ENCODE results near the gene CREB3L1.

Gene CREB3L1

GRCh38 chr11:46336563-46337180 lies 59.2 kb downstream of the CREB3L1 start:
- H3K27me3 ChIP-seq (ENCODE audit: control insufficient read depth, insufficient read depth, low read length) = peaks cover 22% of the 10 kb centered on the region
- H3K4me3 ChIP-seq (ENCODE audit: low read depth, low read length) = no peak overlapping the region
- H3K4me1 ChIP-seq (ENCODE audit: control insufficient read depth, insufficient read depth, low read length) = peaks cover 45% of the 10 kb centered on the region
- H3K9ac ChIP-seq (ENCODE audit: low read depth, low read length) = no peak overlapping the region
- H3K9me3 ChIP-seq (ENCODE audit: control insufficient read depth, insufficient read depth, low read length) = no peaks in the 10 kb centered on the region
- peaks cover 3% of the 10 kb centered on the region for H3K36me3 ChIP-seq (ENCODE audit: control insufficient read depth, insufficient read depth, low read length)

DNA sequence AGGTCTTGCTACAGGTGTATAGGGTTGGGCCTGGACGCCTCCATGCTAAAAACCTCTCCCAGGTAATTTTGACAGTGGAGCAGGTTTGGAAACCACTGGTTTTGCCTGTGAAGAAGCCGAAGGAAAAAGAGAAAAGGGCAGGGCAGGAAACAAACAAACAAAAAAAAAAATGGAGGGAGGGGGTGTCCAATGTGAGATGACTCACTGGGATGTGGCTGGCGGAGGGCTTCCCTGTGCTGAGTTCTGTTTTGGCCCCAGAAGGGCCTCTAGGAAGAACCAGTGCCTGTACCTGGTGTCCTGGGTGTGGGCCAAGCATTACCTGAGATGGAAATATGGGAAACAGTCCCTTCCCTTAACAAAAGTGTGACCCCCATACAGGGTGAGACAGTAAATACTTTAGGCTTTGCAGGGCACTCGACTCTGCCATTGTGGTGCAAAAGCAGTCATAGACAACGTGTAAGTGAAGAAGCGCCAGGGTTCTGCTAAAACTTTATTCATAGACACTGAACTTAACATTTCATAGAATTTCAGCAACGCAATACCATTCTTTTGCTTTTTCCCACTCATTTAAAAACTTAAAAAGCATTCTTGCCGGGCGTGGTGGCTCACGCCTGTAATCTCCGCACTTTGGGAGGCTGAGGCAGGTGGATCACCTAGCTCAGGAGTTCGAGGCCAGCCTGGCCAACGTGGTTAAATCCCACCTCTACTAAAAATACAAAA lies 60.3 kb downstream of the CREB3L1 start:
- Histone ChIP-seq H3K27me3 (ENCODE audit: control insufficient read depth, insufficient read depth, low read length) (peaks cover 13% of the 10 kb centered on the region), H3K4me3 (ENCODE audit: low read depth, low read length) (no peak overlapping the region), H3K9ac (ENCODE audit: low read depth, low read length) (no peak overlapping the region), H3K4me1 (ENCODE audit: control insufficient read depth, insufficient read depth, low read length) (peaks cover 50% of the 10 kb centered on the region), H3K9me3 (ENCODE audit: control insufficient read depth, insufficient read depth, low read length) (no peaks in the 10 kb centered on the region), H3K36me3 (ENCODE audit: control insufficient read depth, insufficient read depth, low read length) (peaks cover 3% of the 10 kb centered on the region)

DNA sequence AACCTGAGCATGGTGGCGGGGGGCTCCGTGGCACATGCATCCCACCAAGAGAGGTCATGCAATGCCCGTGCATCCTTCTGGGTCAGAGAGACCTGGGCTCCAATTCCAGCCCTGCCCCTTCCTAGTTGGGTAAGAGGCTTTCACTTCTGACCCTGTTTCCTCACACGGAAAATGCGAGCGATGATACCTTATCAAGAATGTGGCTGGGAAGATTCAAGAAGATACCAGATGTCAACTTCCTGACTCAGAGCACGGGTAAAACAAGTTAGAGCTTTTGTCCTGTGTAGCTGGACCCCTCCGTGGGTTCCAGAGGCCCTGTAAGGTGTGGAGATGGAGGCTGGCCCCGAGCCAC lies 61.1 kb downstream of the CREB3L1 start:
- H3K4me1 ChIP-seq (ENCODE audit: control insufficient read depth, insufficient read depth, low read length) = peaks cover 53% of the 10 kb centered on the region
- H3K9ac ChIP-seq (ENCODE audit: low read depth, low read length) = peak overlapping the region; percentile 8
- H3K4me3 ChIP-seq (ENCODE audit: low read depth, low read length) = peak overlapping the region; percentile 23

DNA sequence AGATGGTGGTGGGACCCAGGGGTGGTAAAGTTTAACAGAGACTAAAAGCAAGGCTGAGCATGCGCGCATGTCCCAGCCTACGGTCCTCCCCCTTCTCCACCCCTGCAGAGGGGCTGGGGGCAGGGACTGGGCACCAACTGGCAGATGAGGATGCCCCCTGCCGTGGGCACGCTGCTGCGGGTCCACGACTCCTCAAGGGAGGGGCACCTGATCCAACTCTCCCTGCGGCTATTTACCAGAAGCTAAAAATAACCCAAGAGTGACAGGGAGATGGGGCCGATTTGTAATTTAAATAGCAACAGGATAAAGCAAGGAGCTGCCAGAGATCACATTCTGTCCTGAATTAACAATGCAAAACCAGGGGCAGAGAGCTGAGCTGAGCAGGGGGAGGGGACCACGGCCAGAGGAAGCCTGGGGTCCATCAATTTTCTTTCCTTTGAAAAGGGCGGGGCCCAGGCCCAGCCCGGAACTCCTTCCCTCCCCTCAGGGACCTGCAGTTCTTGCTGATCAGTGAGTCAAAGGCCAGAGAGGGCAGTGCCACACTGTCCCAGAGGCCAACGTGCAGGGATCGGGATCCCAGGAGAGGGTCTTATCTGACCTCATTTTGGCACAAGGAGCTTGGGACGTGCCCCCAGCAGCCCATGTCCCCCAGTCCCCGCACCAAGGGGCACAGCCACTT lies 61.7 kb downstream of the CREB3L1 start:
- H3K4me1 ChIP-seq (ENCODE audit: control insufficient read depth, insufficient read depth, low read length) = peaks cover 52% of the 10 kb centered on the region

More for the DNA sequence above, 61.1 kb downstream of the CREB3L1 start:
- Histone ChIP-seq H3K27me3 (ENCODE audit: control insufficient read depth, insufficient read depth, low read length) (peaks cover 10% of the 10 kb centered on the region), H3K9me3 (ENCODE audit: control insufficient read depth, insufficient read depth, low read length) (no peaks in the 10 kb centered on the region), H3K36me3 (ENCODE audit: control insufficient read depth, insufficient read depth, low read length) (peaks cover 3% of the 10 kb centered on the region)

DNA sequence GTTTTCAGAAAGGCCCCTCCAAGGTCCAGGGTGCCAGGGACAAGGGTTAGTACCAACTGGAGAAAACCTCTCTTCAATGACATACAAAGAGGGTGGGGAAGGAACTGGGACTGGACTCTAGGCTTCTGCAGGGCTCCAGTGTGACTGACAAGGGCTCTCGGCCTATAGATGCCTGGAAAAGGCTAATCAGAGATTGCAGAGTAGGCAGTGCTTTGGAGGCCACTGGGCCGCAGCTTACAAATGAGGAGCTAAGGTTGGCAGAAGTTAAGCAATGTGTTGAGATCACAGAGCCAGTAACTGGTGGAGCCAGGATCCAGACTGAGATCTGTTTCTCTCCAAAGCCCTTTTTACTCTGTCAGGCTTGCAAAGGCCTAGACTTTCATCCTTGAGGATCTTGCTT lies 62.4 kb downstream of the CREB3L1 start:
- Histone ChIP-seq H3K9me3 (ENCODE audit: control insufficient read depth, insufficient read depth, low read length) (no peaks in the 10 kb centered on the region), H3K9ac (ENCODE audit: low read depth, low read length) (peak overlapping the region; percentile 3), H3K27me3 (ENCODE audit: control insufficient read depth, insufficient read depth, low read length) (no peaks in the 10 kb centered on the region), H3K4me3 (ENCODE audit: low read depth, low read length) (no peak overlapping the region), H3K4me1 (ENCODE audit: control insufficient read depth, insufficient read depth, low read length) (peaks cover 54% of the 10 kb centered on the region), H3K36me3 (ENCODE audit: control insufficient read depth, insufficient read depth, low read length) (no peaks in the 10 kb centered on the region)

More for the DNA sequence above, 61.7 kb downstream of the CREB3L1 start:
- peaks cover 5% of the 10 kb centered on the region for H3K27me3 ChIP-seq (ENCODE audit: control insufficient read depth, insufficient read depth, low read length)
- H3K36me3 ChIP-seq (ENCODE audit: control insufficient read depth, insufficient read depth, low read length) = peaks cover 3% of the 10 kb centered on the region
- peak overlapping the region; percentile 8 for H3K9ac ChIP-seq (ENCODE audit: low read depth, low read length)
- no peaks in the 10 kb centered on the region for H3K9me3 ChIP-seq (ENCODE audit: control insufficient read depth, insufficient read depth, low read length)
- peak overlapping the region; percentile 23 for H3K4me3 ChIP-seq (ENCODE audit: low read depth, low read length)

- Histone ChIP-seq H3K9ac (ENCODE audit: low read depth, low read length) (peak overlapping the region; percentile 5), H3K4me3 (ENCODE audit: low read depth, low read length) (no peak overlapping the region), H3K9me3 (ENCODE audit: control insufficient read depth, insufficient read depth, low read length) (no peaks in the 10 kb centered on the region), H3K36me3 (ENCODE audit: control insufficient read depth, insufficient read depth, low read length) (no peaks in the 10 kb centered on the region), H3K4me1 (ENCODE audit: control insufficient read depth, insufficient read depth, low read length) (peaks cover 52% of the 10 kb centered on the region), H3K27me3 (ENCODE audit: control insufficient read depth, insufficient read depth, low read length) (peaks cover 4% of the 10 kb centered on the region)
Observed at GRCh38 chr11:46341454-46341853, 64.0 kb downstream of the CREB3L1 start.

GRCh38 chr11:46342239-46342638 lies 64.8 kb downstream of the CREB3L1 start:
- Histone ChIP-seq H3K4me1 (ENCODE audit: control insufficient read depth, insufficient read depth, low read length) (peaks cover 52% of the 10 kb centered on the region), H3K36me3 (ENCODE audit: control insufficient read depth, insufficient read depth, low read length) (no peaks in the 10 kb centered on the region), H3K4me3 (ENCODE audit: low read depth, low read length) (no peak overlapping the region), H3K9me3 (ENCODE audit: control insufficient read depth, insufficient read depth, low read length) (no peaks in the 10 kb centered on the region), H3K27me3 (ENCODE audit: control insufficient read depth, insufficient read depth, low read length) (peaks cover 8% of the 10 kb centered on the region), H3K9ac (ENCODE audit: low read depth, low read length) (no peak overlapping the region)

- Histone ChIP-seq H3K4me1 (ENCODE audit: control insufficient read depth, insufficient read depth, low read length) (peaks cover 43% of the 10 kb centered on the region), H3K27me3 (ENCODE audit: control insufficient read depth, insufficient read depth, low read length) (peaks cover 8% of the 10 kb centered on the region), H3K4me3 (ENCODE audit: low read depth, low read length) (no peak overlapping the region), H3K9ac (ENCODE audit: low read depth, low read length) (no peak overlapping the region), H3K9me3 (ENCODE audit: control insufficient read depth, insufficient read depth, low read length) (no peaks in the 10 kb centered on the region), H3K36me3 (ENCODE audit: control insufficient read depth, insufficient read depth, low read length) (no peaks in the 10 kb centered on the region)
Observed at GRCh38 chr11:46343520-46343919, 66.1 kb downstream of the CREB3L1 start.

- Histone ChIP-seq H3K27me3 (ENCODE audit: control insufficient read depth, insufficient read depth, low read length) (peaks cover 8% of the 10 kb centered on the region), H3K4me1 (ENCODE audit: control insufficient read depth, insufficient read depth, low read length) (peaks cover 40% of the 10 kb centered on the region)
Observed at GRCh38 chr11:46345131-46345597, 67.7 kb downstream of the CREB3L1 start.

GRCh38 chr11:46345881-46346484 lies 68.5 kb downstream of the CREB3L1 start:
- no peak overlapping the region for H3K9ac ChIP-seq (ENCODE audit: low read depth, low read length)
- H3K36me3 ChIP-seq (ENCODE audit: control insufficient read depth, insufficient read depth, low read length) = no peaks in the 10 kb centered on the region
- peaks cover 36% of the 10 kb centered on the region for H3K4me1 ChIP-seq (ENCODE audit: control insufficient read depth, insufficient read depth, low read length)
- H3K4me3 ChIP-seq (ENCODE audit: low read depth, low read length) = no peak overlapping the region
- H3K27me3 ChIP-seq (ENCODE audit: control insufficient read depth, insufficient read depth, low read length) = peaks cover 8% of the 10 kb centered on the region
- no peaks in the 10 kb centered on the region for H3K9me3 ChIP-seq (ENCODE audit: control insufficient read depth, insufficient read depth, low read length)

More at GRCh38 chr11:46345131-46345597, 67.7 kb downstream of the CREB3L1 start:
- H3K9me3 ChIP-seq (ENCODE audit: control insufficient read depth, insufficient read depth, low read length) = no peaks in the 10 kb centered on the region
- H3K4me3 ChIP-seq (ENCODE audit: low read depth, low read length) = peak overlapping the region; percentile 3
- H3K9ac ChIP-seq (ENCODE audit: low read depth, low read length) = peak overlapping the region; percentile 38
- H3K36me3 ChIP-seq (ENCODE audit: control insufficient read depth, insufficient read depth, low read length) = no peaks in the 10 kb centered on the region

- peaks cover 35% of the 10 kb centered on the region for H3K4me1 ChIP-seq (ENCODE audit: control insufficient read depth, insufficient read depth, low read length)
- peak within 1 kb of the TSS; percentile 86 for H3K4me3 ChIP-seq (ENCODE audit: low read depth, low read length)
- no peaks in the 10 kb centered on the region for H3K9me3 ChIP-seq (ENCODE audit: control insufficient read depth, insufficient read depth, low read length)
Observed at GRCh38 chr11:46346886-46347636, 69.6 kb downstream of the CREB3L1 start, which contains the start of gene DGKZ. DGKZ (plus strand) TSS chr11:46347463; CDS start chr11:46347660, 197 bp downstream.

More at GRCh38 chr11:46346886-46347636, 69.6 kb downstream of the CREB3L1 start, which contains the start of gene DGKZ:
- Histone ChIP-seq H3K27me3 (ENCODE audit: control insufficient read depth, insufficient read depth, low read length) (peaks cover 8% of the 10 kb centered on the region), H3K36me3 (ENCODE audit: control insufficient read depth, insufficient read depth, low read length) (peaks cover 4% of the 10 kb centered on the region), H3K9ac (ENCODE audit: low read depth, low read length) (peak within 1 kb of the TSS; percentile 70)
